Tibial nerve (tissue), 4 donors: ENCODE measurements around the gene SLC4A7. TPM values are rescaled to one million over a fixed set of nuclear protein-coding genes. Genes with fewer than 3 reads are reported as not detected.
A peak's percentile ranks its signal among the peaks of the same experiment; 100 is the strongest.

Source experiments
- DNase-seq, 2 donors: peaks; one replicate each; pipeline ENCODE4 v3.0.0-alpha.2; 2019; ENCODE audit warnings: low spot score in 2 of 2
- H3K27ac ChIP-seq, 4 donors: fragments of 200-600 bp; sonication (generic) in 3 of 4; one replicate each; pipeline ENCODE4 v1.5.1; 2017 to 2019; ENCODE audit warnings: mild to moderate bottlenecking in 1 of 4
- H3K27me3 ChIP-seq, 2 donors: fragments of 200-600 bp; sonication (generic) in 1 of 2; one replicate each; pipeline versions ENCODE4 v1.5.1 to v1.6.0; 2017 to 2019
- H3K36me3 ChIP-seq, 3 donors: fragments of 200-600 bp; sonication (generic); one replicate each; pipeline ENCODE4 v1.5.1; 2018 to 2019
- H3K4me1 ChIP-seq, 4 donors: fragments of 200-600 bp; sonication (generic) in 3 of 4; one replicate each; pipeline ENCODE4 v1.5.1; 2017 to 2019
- H3K4me3 ChIP-seq, 4 donors: fragments of 200-600 bp; sonication (generic) in 3 of 4; one replicate each; pipeline ENCODE4 v1.5.1; 2017 to 2019; ENCODE audit warnings: mild to moderate bottlenecking in 1 of 4, moderate library complexity in 1 of 4
- H3K9me3 ChIP-seq, 4 donors: fragments of 200-600 bp; sonication (generic) in 3 of 4; one replicate each; pipeline ENCODE4 v1.5.1; 2017 to 2019
- EP300 ChIP-seq, 2 donors: sonication (generic); formaldehyde crosslinking; IDR thresholded peaks; one replicate each; pipeline ENCODE4 v1.6.1; 2017; ENCODE audit warnings: antibody characterized with exemption in 2 of 2, mild to moderate bottlenecking in 1 of 2
- POLR2A ChIP-seq, 2 donors: fragments of 450-650 bp; IDR thresholded peaks; one replicate each; pipeline ENCODE4 v1.6.1; 2017; ENCODE audit warnings: antibody characterized with exemption in 2 of 2, mild to moderate bottlenecking in 2 of 2, moderate library complexity in 2 of 2
- WGBS, 2 donors: methylation state at CpG; one replicate each; pipeline ENCODE4 v1.1.5; 2018; 5-methylcytosine and 5-hydroxymethylcytosine counted together
- total RNA-seq, 4 donors: library from RNA; depleted of rRNA; stranded (reverse); fragments of >200 nt; gene quantifications; one replicate each; pipeline ENCODE4 v1.1.0, GENCODE V29; 2016
- TF ChIP-seq, protein P1 (sequence below), 5 experiments: fragments of 200-600 bp in 3 of 5; fragments of 450-650 bp in 2 of 5; sonication (generic) in 3 of 5; IDR thresholded peaks; one replicate each; pipeline ENCODE4 v1.5.1; 2016 to 2019; ENCODE audit warnings: antibody characterized with exemption in 5 of 5, mild to moderate bottlenecking in 3 of 5, moderate library complexity in 2 of 5

SLC4A7 gene
- total RNA-seq, 4 donors from 2014 or later = 29.9 to 44.7 (median 40.3) TPM

DNA sequence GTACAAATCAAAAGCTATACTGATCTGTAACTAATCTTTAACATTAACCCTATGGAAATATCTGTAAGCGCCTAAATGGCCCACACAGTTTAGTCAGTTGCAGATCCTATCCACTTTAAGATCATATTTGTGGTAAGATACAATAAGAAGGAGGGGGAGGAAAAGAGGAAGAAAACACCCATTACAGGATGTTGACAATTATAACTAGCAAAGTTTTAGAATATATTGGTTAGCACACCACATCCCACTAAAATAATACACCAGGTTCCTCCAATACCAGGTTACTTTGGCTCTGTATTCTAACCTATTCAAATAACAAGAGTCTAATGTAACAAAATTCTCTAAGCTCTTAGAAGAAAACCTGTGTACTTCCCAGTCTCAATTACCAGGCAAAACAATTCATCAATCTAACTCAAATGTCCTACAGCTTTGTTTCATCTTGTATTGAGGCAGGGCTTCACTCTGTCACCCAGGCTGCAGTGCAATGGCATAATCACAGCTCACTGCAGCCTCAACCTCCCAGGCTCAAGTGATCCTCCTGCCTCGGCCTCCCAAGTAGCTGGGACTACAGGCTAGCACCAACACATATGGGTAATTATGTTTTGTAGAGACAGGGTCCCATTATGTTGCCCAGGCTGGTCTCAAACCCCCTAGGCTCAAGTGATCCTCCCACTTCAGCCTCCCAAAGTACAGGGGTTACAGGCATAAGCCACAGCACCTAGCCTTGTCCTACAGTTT is 4.2 kb downstream of the SLC4A7 start:
- H3K9me3 ChIP-seq = no peaks in the 10 kb centered on the region
- H3K36me3 ChIP-seq = no peaks in the 10 kb centered on the region
- no peak for TF ChIP-seq POLR2A (IDR thresholded peaks at IDR 0.05)
- TF ChIP-seq, protein P1, sequence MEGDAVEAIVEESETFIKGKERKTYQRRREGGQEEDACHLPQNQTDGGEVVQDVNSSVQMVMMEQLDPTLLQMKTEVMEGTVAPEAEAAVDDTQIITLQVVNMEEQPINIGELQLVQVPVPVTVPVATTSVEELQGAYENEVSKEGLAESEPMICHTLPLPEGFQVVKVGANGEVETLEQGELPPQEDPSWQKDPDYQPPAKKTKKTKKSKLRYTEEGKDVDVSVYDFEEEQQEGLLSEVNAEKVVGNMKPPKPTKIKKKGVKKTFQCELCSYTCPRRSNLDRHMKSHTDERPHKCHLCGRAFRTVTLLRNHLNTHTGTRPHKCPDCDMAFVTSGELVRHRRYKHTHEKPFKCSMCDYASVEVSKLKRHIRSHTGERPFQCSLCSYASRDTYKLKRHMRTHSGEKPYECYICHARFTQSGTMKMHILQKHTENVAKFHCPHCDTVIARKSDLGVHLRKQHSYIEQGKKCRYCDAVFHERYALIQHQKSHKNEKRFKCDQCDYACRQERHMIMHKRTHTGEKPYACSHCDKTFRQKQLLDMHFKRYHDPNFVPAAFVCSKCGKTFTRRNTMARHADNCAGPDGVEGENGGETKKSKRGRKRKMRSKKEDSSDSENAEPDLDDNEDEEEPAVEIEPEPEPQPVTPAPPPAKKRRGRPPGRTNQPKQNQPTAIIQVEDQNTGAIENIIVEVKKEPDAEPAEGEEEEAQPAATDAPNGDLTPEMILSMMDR (IDR thresholded peaks at IDR 0.05) = no peak
- TF ChIP-seq EP300 (IDR thresholded peaks at IDR 0.05) = no peak
- H3K4me1 ChIP-seq = peaks cover 0 to 42% (median 26%) of the 10 kb centered on the region in 4 donors
- H3K27me3 ChIP-seq = no peaks in the 10 kb centered on the region
- H3K4me3 ChIP-seq = no peak overlapping the region
- DNase-seq = no peak
- 84 to 93% methylated on average over 2 of the region's 2 CpGs for WGBS, 2 donors
- peak overlapping the region in 2 of 4 donors; percentile 28 to 42 for H3K27ac ChIP-seq

GRCh38 chr3:27471923-27472550 is 12.1 kb downstream of the SLC4A7 start:
- no peak overlapping the region for H3K27ac ChIP-seq
- no peaks in the 10 kb centered on the region for H3K27me3 ChIP-seq
- TF ChIP-seq EP300 (IDR thresholded peaks at IDR 0.05) (no peak), POLR2A (IDR thresholded peaks at IDR 0.05) (no peak)
- TF ChIP-seq, protein P1 (IDR thresholded peaks at IDR 0.05) = no peak
- H3K4me3 ChIP-seq = no peak overlapping the region
- no peaks in the 10 kb centered on the region for H3K9me3 ChIP-seq
- WGBS, 2 donors = 78 to 84% methylated on average over 6 of the region's 6 CpGs
- H3K4me1 ChIP-seq = peaks cover 0 to 21% (median 11%) of the 10 kb centered on the region in 4 donors
- no peak for DNase-seq
- no peaks in the 10 kb centered on the region for H3K36me3 ChIP-seq

- Histone ChIP-seq H3K4me1 (peaks cover 0 to 18% (median 3%) of the 10 kb centered on the region in 4 donors), H3K4me3 (no peak overlapping the region), H3K36me3 (peaks cover 0 to under 1% (median 0%) of the 10 kb centered on the region in 3 donors), H3K27me3 (no peaks in the 10 kb centered on the region), H3K9me3 (no peaks in the 10 kb centered on the region), H3K27ac (no peak overlapping the region)
- no peak for DNase-seq
- WGBS, 2 donors = 91% methylated on average over 5 of the region's 5 CpGs
- no peak for TF ChIP-seq EP300 (IDR thresholded peaks at IDR 0.05)
- TF ChIP-seq, protein P1 (IDR thresholded peaks at IDR 0.05) = no peak
- no peak for TF ChIP-seq POLR2A (IDR thresholded peaks at IDR 0.05)
Measured at GRCh38 chr3:27468283-27468886, 15.8 kb downstream of the SLC4A7 start.

DNA sequence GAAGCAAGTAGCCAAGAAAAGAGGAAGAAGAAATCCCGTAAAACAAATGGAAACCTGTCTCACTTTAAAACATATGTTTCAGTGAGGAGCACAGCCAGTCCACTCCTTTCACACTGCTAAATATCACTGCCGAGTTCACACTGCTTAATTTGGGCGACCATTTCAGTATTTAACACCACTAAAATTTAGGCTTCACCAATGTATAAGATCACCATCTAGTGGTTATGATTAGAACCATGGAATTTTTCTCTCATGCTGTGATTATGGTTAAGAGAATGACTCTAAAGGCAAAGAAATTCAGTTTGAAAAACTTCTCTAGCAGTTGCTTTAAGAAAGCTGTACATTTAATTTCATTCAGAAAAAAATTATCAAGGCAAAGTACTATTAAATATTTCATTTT is 16.6 kb downstream of the SLC4A7 start:
- H3K27ac ChIP-seq = no peak overlapping the region
- 14 to 20% methylated on average over 3 of the region's 3 CpGs for WGBS, 2 donors
- DNase-seq = no peak

More for the DNA sequence above, 16.6 kb downstream of the SLC4A7 start:
- Histone ChIP-seq H3K27me3 (no peaks in the 10 kb centered on the region), H3K36me3 (peaks cover 0 to 6% (median 0%) of the 10 kb centered on the region in 3 donors), H3K9me3 (no peaks in the 10 kb centered on the region), H3K4me1 (peaks cover 0 to 18% (median 3%) of the 10 kb centered on the region in 4 donors), H3K4me3 (no peak overlapping the region)
- TF ChIP-seq, protein P1 (IDR thresholded peaks at IDR 0.05) = peak; percentile 43 to 54 (median 50)
- TF ChIP-seq POLR2A (IDR thresholded peaks at IDR 0.05) = no peak
